GM19452 (cell line): ENCODE results near the gene PRLH.

Experiments used
- ATAC-seq: cut with Tn5 transposase; IDR thresholded peaks from one replicate; pipeline ENCODE4 v1.9.1; 2021; ENCODE audit not compliant: unreplicated experiment

PRLH gene

GRCh38 chr2:237538901-237539300 lies 27.5 kb upstream of the PRLH start:
- no peak for ATAC-seq

GRCh38 chr2:237539681-237540080 lies 26.7 kb upstream of the PRLH start:
- no peak for ATAC-seq

- ATAC-seq = no peak
Measured at GRCh38 chr2:237540223-237540775, 26.1 kb upstream of the PRLH start.

GRCh38 chr2:237540823-237541222 lies 25.6 kb upstream of the PRLH start:
- no peak for ATAC-seq

- ATAC-seq = no peak
Measured at GRCh38 chr2:237541243-237541642, 25.1 kb upstream of the PRLH start.

- no peak for ATAC-seq
Measured at GRCh38 chr2:237542001-237542704, 24.2 kb upstream of the PRLH start.

GRCh38 chr2:237546040-237546875 lies 20.1 kb upstream of the PRLH start:
- no peak for ATAC-seq

- ATAC-seq = no peak
Measured at GRCh38 chr2:237546876-237547395, 19.4 kb upstream of the PRLH start.

GRCh38 chr2:237547841-237548416 lies 18.4 kb upstream of the PRLH start:
- no peak for ATAC-seq

GRCh38 chr2:237549216-237549615 lies 17.2 kb upstream of the PRLH start:
- ATAC-seq = no peak

GRCh38 chr2:237549643-237550415 lies 16.5 kb upstream of the PRLH start:
- no peak for ATAC-seq

- no peak for ATAC-seq
Measured at GRCh38 chr2:237551071-237551574, 15.3 kb upstream of the PRLH start.

GRCh38 chr2:237552908-237553307 lies 13.5 kb upstream of the PRLH start:
- ATAC-seq = no peak

GRCh38 chr2:237553948-237554347 lies 12.4 kb upstream of the PRLH start:
- ATAC-seq = no peak

GRCh38 chr2:237555560-237555959 lies 10.8 kb upstream of the PRLH start:
- ATAC-seq = no peak

- peak; percentile 89 for ATAC-seq
Measured at GRCh38 chr2:237556773-237557632, 9.4 kb upstream of the PRLH start.

GRCh38 chr2:237557633-237558015 lies 8.8 kb upstream of the PRLH start:
- peak; percentile 31 for ATAC-seq

GRCh38 chr2:237558961-237559641 lies 7.3 kb upstream of the PRLH start:
- no peak for ATAC-seq

GRCh38 chr2:237561221-237561620 lies 5.2 kb upstream of the PRLH start:
- ATAC-seq = no peak
